H1 (cell line): ENCODE measurements around the gene OR51I1. TPM values are rescaled to one million over a fixed set of nuclear protein-coding genes. Genes with fewer than 3 reads are reported as not detected.

Experiments
- CBX8 ChIP-seq: fragments of 300-800, 300-1000 bp; sonication (generic); IDR thresholded peaks from 2 replicates; pipeline ENCODE4 v1.7.1; 2016; ENCODE audit warnings: low read depth, low read length, borderline replicate concordance
- TEAD4 ChIP-seq: IDR thresholded peaks from 2 replicates; pipeline ENCODE4 v1.6.1; 2012; ENCODE audit warnings: low read depth, low read length, inconsistent platforms, mixed read lengths
- polyA plus RNA-seq, 7 experiments: library from polyadenylated mRNA; depleted of rRNA in 3 of 7; stranded (reverse) in 5 of 7; unstranded in 2 of 7; fragments of >200 nt in 5 of 7; fragments of 200-250 nt in 2 of 7; gene quantifications; 1 replicate in 5 of 7; 2 replicates in 1 of 7; 4 replicates in 1 of 7; pipeline versions ENCODE4 v1.2.1 to v1.2.3, GENCODE V29; 2011 to 2013; ENCODE audit warnings: missing spikeins in 2 of 7, mixed read lengths in 2 of 7
- total RNA-seq: library from RNA; stranded (reverse); fragmentation: NEBNext Ultra II Directional; extraction: Animal tissue kit (Norgen Biotek cat#: 25700); gene quantifications from 2 replicates; pipeline ENCODE4 v1.2.1, GENCODE V29; 2021
- TF ChIP-seq, protein P1 (sequence below): fragments of 300-600 bp; sonication (generic); IDR thresholded peaks from 2 replicates; pipeline ENCODE4 v1.7.1; 2012; ENCODE audit warnings: low read length, moderate library complexity, mild to moderate bottlenecking, inconsistent platforms; ENCODE audit not compliant: insufficient replicate concordance

OR51I1 gene
- total and polyA plus RNA-seq, 2 of the 8 experiments (the other 6 are each of a cell fraction or from before 2014, with no cell fraction given), result not detected

DNA sequence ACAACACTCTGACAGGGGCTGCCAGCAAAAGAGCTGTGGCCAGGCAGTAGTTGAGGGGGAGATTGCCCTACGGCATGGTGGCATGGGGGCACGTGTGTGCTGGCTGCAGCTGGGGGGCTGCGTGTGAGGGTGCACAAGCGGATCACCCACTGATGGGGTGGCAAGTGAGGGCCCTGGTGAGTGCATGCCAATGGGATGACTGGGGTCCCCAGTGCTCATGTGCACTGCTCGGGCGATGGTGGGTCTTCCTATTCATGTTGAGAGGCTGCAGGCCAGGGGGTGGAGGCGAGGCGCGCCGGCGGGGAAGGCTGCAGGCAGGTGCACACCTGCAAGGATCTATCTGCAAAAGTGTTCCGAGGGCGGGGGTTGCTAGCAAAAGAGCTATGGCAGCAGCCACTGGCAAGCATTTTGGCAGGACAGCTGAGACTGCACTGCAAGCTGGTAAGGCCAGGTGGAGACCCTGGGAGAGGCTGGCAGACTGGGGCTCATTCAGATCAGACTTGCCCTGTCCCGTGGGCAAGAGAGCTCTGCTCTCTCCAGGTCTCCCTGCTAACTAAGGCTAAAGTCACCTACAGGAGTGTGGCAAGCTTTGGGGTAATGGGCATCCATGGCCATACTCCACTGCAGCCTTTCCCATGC is 19.8 kb upstream of the OR51I1 start (continued):
- TF ChIP-seq, protein P1, sequence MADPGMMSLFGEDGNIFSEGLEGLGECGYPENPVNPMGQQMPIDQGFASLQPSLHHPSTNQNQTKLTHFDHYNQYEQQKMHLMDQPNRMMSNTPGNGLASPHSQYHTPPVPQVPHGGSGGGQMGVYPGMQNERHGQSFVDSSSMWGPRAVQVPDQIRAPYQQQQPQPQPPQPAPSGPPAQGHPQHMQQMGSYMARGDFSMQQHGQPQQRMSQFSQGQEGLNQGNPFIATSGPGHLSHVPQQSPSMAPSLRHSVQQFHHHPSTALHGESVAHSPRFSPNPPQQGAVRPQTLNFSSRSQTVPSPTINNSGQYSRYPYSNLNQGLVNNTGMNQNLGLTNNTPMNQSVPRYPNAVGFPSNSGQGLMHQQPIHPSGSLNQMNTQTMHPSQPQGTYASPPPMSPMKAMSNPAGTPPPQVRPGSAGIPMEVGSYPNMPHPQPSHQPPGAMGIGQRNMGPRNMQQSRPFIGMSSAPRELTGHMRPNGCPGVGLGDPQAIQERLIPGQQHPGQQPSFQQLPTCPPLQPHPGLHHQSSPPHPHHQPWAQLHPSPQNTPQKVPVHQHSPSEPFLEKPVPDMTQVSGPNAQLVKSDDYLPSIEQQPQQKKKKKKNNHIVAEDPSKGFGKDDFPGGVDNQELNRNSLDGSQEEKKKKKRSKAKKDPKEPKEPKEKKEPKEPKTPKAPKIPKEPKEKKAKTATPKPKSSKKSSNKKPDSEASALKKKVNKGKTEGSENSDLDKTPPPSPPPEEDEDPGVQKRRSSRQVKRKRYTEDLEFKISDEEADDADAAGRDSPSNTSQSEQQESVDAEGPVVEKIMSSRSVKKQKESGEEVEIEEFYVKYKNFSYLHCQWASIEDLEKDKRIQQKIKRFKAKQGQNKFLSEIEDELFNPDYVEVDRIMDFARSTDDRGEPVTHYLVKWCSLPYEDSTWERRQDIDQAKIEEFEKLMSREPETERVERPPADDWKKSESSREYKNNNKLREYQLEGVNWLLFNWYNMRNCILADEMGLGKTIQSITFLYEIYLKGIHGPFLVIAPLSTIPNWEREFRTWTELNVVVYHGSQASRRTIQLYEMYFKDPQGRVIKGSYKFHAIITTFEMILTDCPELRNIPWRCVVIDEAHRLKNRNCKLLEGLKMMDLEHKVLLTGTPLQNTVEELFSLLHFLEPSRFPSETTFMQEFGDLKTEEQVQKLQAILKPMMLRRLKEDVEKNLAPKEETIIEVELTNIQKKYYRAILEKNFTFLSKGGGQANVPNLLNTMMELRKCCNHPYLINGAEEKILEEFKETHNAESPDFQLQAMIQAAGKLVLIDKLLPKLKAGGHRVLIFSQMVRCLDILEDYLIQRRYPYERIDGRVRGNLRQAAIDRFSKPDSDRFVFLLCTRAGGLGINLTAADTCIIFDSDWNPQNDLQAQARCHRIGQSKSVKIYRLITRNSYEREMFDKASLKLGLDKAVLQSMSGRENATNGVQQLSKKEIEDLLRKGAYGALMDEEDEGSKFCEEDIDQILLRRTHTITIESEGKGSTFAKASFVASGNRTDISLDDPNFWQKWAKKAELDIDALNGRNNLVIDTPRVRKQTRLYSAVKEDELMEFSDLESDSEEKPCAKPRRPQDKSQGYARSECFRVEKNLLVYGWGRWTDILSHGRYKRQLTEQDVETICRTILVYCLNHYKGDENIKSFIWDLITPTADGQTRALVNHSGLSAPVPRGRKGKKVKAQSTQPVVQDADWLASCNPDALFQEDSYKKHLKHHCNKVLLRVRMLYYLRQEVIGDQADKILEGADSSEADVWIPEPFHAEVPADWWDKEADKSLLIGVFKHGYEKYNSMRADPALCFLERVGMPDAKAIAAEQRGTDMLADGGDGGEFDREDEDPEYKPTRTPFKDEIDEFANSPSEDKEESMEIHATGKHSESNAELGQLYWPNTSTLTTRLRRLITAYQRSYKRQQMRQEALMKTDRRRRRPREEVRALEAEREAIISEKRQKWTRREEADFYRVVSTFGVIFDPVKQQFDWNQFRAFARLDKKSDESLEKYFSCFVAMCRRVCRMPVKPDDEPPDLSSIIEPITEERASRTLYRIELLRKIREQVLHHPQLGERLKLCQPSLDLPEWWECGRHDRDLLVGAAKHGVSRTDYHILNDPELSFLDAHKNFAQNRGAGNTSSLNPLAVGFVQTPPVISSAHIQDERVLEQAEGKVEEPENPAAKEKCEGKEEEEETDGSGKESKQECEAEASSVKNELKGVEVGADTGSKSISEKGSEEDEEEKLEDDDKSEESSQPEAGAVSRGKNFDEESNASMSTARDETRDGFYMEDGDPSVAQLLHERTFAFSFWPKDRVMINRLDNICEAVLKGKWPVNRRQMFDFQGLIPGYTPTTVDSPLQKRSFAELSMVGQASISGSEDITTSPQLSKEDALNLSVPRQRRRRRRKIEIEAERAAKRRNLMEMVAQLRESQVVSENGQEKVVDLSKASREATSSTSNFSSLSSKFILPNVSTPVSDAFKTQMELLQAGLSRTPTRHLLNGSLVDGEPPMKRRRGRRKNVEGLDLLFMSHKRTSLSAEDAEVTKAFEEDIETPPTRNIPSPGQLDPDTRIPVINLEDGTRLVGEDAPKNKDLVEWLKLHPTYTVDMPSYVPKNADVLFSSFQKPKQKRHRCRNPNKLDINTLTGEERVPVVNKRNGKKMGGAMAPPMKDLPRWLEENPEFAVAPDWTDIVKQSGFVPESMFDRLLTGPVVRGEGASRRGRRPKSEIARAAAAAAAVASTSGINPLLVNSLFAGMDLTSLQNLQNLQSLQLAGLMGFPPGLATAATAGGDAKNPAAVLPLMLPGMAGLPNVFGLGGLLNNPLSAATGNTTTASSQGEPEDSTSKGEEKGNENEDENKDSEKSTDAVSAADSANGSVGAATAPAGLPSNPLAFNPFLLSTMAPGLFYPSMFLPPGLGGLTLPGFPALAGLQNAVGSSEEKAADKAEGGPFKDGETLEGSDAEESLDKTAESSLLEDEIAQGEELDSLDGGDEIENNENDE, result no peak
- TF ChIP-seq CBX8, result no peak
- TF ChIP-seq TEAD4, result no peak
